Adipocyte (in vitro differentiated cells): ENCODE measurements around the gene ABCB1.
A peak's percentile ranks its signal among the peaks of the same experiment; 100 is the strongest.
"Not testable (repeated sequence)": the region's sequence is repeated elsewhere in the genome, so short reads cannot be mapped to it uniquely, and the experiment has no call there.

Experiments used
- DNase-seq: peaks from one replicate; pipeline ENCODE4 v3.0.0-alpha.2; 2015; ENCODE audit warnings: low read depth
- H3K27me3 ChIP-seq: replicated peaks from 2 replicates; pipeline ENCODE4 v1.7.0; 2013; ENCODE audit warnings: mild to moderate bottlenecking, low read length, moderate library complexity; ENCODE audit not compliant: control insufficient read depth, insufficient read depth
- H3K36me3 ChIP-seq: 2 replicates; pipeline ENCODE4 v1.7.0; 2013; ENCODE audit warnings: low read length, mild to moderate bottlenecking, moderate library complexity; ENCODE audit not compliant: control insufficient read depth, insufficient read depth, severe bottlenecking
- H3K4me1 ChIP-seq: 2 replicates; pipeline ENCODE4 v1.7.0; 2013; ENCODE audit warnings: mild to moderate bottlenecking, low read length, moderate library complexity; ENCODE audit not compliant: control insufficient read depth, insufficient read depth
- H3K4me3 ChIP-seq: 2 replicates; pipeline ENCODE4 v1.7.0; 2013; ENCODE audit warnings: mild to moderate bottlenecking, low read length, moderate library complexity
- H3K9ac ChIP-seq: 2 replicates; pipeline ENCODE4 v1.7.0; 2013; ENCODE audit warnings: mild to moderate bottlenecking, low read length, moderate library complexity
- H3K9me3 ChIP-seq: 2 replicates; pipeline ENCODE4 v1.7.0; 2013; ENCODE audit warnings: mild to moderate bottlenecking, low read length, moderate library complexity; ENCODE audit not compliant: control insufficient read depth

ABCB1 gene

GRCh38 chr7:87483131-87483530 is 117.6 kb downstream of the ABCB1 start:
- Histone ChIP-seq H3K27me3 (no peaks in the 10 kb centered on the region), H3K36me3 (no peaks in the 10 kb centered on the region), H3K9me3 (no peaks in the 10 kb centered on the region), H3K4me3 (no peak overlapping the region), H3K9ac (no peak overlapping the region), H3K4me1 (no peaks in the 10 kb centered on the region)
- no peak for DNase-seq

- DNase-seq: no peak
- Histone ChIP-seq H3K4me1 (no peaks in the 10 kb centered on the region), H3K4me3 (no peak overlapping the region), H3K9me3 (no peaks in the 10 kb centered on the region), H3K36me3 (no peaks in the 10 kb centered on the region), H3K27me3 (no peaks in the 10 kb centered on the region), H3K9ac (no peak overlapping the region)
Observed at GRCh38 chr7:87482115-87482514, 118.6 kb downstream of the ABCB1 start.

GRCh38 chr7:87480386-87480785 is 120.3 kb downstream of the ABCB1 start:
- H3K9ac ChIP-seq: no peak overlapping the region
- no peak for DNase-seq
- H3K27me3 ChIP-seq: peaks cover 6% of the 10 kb centered on the region
- no peak overlapping the region for H3K4me3 ChIP-seq
- no peaks in the 10 kb centered on the region for H3K9me3 ChIP-seq
- H3K36me3 ChIP-seq: no peaks in the 10 kb centered on the region
- no peaks in the 10 kb centered on the region for H3K4me1 ChIP-seq

- Histone ChIP-seq H3K27me3 (peaks cover 6% of the 10 kb centered on the region), H3K36me3 (no peaks in the 10 kb centered on the region), H3K9ac (no peak overlapping the region), H3K4me3 (no peak overlapping the region), H3K9me3 (no peaks in the 10 kb centered on the region), H3K4me1 (peaks cover 4% of the 10 kb centered on the region)
- DNase-seq: no peak
Observed at GRCh38 chr7:87479951-87480350, 120.7 kb downstream of the ABCB1 start.

- peak overlapping the region; percentile 69 for H3K4me3 ChIP-seq
- H3K4me1 ChIP-seq: peaks cover 15% of the 10 kb centered on the region
- H3K36me3 ChIP-seq: no peaks in the 10 kb centered on the region
- DNase-seq: no peak
- H3K9me3 ChIP-seq: no peaks in the 10 kb centered on the region
- no peak overlapping the region for H3K9ac ChIP-seq
- peaks cover 6% of the 10 kb centered on the region for H3K27me3 ChIP-seq
Observed at GRCh38 chr7:87476179-87476557, 124.5 kb downstream of the ABCB1 start.

GRCh38 chr7:87475359-87476178 is 125.1 kb downstream of the ABCB1 start, which contains the start of gene ABCB4:
ABCB4 (minus strand) TSS chr7:87475680; CDS start chr7:87475465, 215 bp downstream.
- no peaks in the 10 kb centered on the region for H3K9me3 ChIP-seq
- H3K36me3 ChIP-seq: no peaks in the 10 kb centered on the region
- peaks cover 6% of the 10 kb centered on the region for H3K27me3 ChIP-seq
- peak within 1 kb of the TSS; percentile 76 for H3K4me3 ChIP-seq
- peak within 1 kb of the TSS; percentile 36 for H3K9ac ChIP-seq
- peaks cover 15% of the 10 kb centered on the region for H3K4me1 ChIP-seq
- DNase-seq: peak; percentile 51

GRCh38 chr7:87474533-87475358 is 125.9 kb downstream of the ABCB1 start:
- peaks cover 6% of the 10 kb centered on the region for H3K27me3 ChIP-seq

GRCh38 chr7:87473986-87474385 is 126.7 kb downstream of the ABCB1 start:
- Histone ChIP-seq H3K27me3 (peaks cover 6% of the 10 kb centered on the region), H3K9ac (no peak overlapping the region), H3K4me1 (peaks cover 15% of the 10 kb centered on the region), H3K36me3 (no peaks in the 10 kb centered on the region), H3K4me3 (peak overlapping the region; percentile 76), H3K9me3 (no peaks in the 10 kb centered on the region)
- DNase-seq: peak; percentile 52

More at GRCh38 chr7:87474533-87475358, 125.9 kb downstream of the ABCB1 start:
- Histone ChIP-seq H3K36me3 (no peaks in the 10 kb centered on the region), H3K9ac (peak overlapping the region; percentile 36), H3K4me1 (peaks cover 15% of the 10 kb centered on the region), H3K9me3 (no peaks in the 10 kb centered on the region), H3K4me3 (peak overlapping the region; percentile 76)
- peak; percentile 66 for DNase-seq

GRCh38 chr7:87473192-87473591 is 127.5 kb downstream of the ABCB1 start:
- no peak overlapping the region for H3K4me3 ChIP-seq
- H3K9ac ChIP-seq: no peak overlapping the region
- H3K27me3 ChIP-seq: peaks cover 6% of the 10 kb centered on the region
- H3K9me3 ChIP-seq: no peaks in the 10 kb centered on the region
- peaks cover 15% of the 10 kb centered on the region for H3K4me1 ChIP-seq
- H3K36me3 ChIP-seq: no peaks in the 10 kb centered on the region
- DNase-seq: no peak

GRCh38 chr7:87471473-87471872 is 129.2 kb downstream of the ABCB1 start:
- Histone ChIP-seq H3K9ac (no peak overlapping the region), H3K27me3 (peaks cover under 1% of the 10 kb centered on the region), H3K9me3 (no peaks in the 10 kb centered on the region), H3K4me3 (no peak overlapping the region), H3K36me3 (no peaks in the 10 kb centered on the region), H3K4me1 (peaks cover 15% of the 10 kb centered on the region)
- DNase-seq: no peak

GRCh38 chr7:87469204-87469603 is 131.5 kb downstream of the ABCB1 start:
- H3K27me3 ChIP-seq, H3K4me1 ChIP-seq, H3K36me3 ChIP-seq, H3K9me3 ChIP-seq, H3K9ac ChIP-seq, DNase-seq, H3K4me3 ChIP-seq: not testable (repeated sequence)
